Stimulated activated CD4-positive, alpha-beta T cell treated with anti-CD3 and anti-CD28 coated beads, Interleukin-1b, Interleukin-23, amount 100 ng/mL, for 4 hours (primary cell): ENCODE results near the gene COMMD7.
"Not testable (repeated sequence)": the region's sequence is repeated elsewhere in the genome, so short reads cannot be mapped to it uniquely, and the experiment has no call there.

Experiments
- DNase-seq, 2 donors: peaks; one replicate each; pipeline ENCODE4 v3.0.0-alpha.2; 2020; ENCODE audit warnings: low read depth in 2 of 2

COMMD7 gene

DNA sequence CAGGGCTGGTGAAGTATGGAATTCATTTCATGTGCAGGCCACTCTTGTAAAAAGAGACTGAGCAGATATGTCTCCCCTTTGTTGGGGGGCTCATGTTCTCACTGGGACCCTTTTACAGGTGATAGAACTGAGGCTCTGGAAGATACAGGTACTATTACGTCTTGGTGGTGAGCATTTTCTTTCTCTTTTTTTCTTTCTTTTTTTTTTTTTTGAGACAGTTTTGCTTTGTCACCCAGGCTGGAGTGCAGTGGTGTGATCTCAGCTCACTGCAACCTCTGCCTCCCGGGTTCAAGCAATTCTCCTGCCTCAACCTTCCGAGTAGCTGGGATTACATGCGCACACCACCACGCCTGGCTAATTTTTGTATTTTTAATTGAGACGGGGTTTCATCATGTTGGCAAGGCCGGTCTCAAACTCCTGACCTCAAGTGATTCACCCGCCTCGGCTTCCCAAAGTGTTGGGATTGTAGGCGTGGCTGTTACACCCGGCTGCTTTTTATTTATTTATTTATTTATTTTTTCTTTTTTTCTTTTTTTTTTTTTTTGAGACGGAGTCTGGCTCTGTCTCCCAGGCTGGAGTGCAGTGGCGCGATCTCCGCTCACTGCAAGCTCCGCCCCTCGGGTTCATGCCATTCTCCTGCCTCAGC is 22.1 kb upstream of the COMMD7 start:
- not testable (repeated sequence) for DNase-seq

- DNase-seq, result no peak
Observed at GRCh38 chr20:32764005-32764960, 21.0 kb upstream of the COMMD7 start.

- DNase-seq, result no peak
Observed at GRCh38 chr20:32763202-32764004, 20.1 kb upstream of the COMMD7 start.

DNA sequence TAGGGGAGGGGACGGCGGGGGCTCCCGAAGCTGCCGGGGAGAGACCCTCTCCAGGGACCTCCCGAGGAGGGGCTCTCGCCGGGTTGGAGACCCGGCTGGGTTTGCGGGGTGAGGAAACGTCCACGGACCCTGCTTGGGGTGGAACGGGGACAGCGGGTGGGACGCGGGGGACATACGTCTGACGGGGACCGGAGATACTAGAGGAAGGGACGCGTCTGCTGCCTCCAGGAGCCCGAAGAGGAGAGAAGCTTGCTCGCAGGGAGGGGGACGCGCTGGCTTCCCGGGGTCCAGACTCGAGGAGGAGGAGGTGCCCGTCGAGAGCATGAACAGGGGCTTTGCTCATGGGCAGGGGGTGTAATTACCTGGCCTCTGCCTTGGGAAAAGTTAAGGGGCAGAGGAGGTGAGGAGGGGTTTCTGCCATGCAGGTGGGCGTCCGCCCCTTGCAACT is 19.5 kb upstream of the COMMD7 start:
- no peak for DNase-seq

GRCh38 chr20:32761831-32762753 is 18.8 kb upstream of the COMMD7 start, which contains the start of gene DNMT3B:
TSS of gene DNMT3B (plus strand) at chr20:32762385. CDS start at chr20:32780324, 17,939 bp downstream.
- DNase-seq, result peak; percentile 56 to 71

DNA sequence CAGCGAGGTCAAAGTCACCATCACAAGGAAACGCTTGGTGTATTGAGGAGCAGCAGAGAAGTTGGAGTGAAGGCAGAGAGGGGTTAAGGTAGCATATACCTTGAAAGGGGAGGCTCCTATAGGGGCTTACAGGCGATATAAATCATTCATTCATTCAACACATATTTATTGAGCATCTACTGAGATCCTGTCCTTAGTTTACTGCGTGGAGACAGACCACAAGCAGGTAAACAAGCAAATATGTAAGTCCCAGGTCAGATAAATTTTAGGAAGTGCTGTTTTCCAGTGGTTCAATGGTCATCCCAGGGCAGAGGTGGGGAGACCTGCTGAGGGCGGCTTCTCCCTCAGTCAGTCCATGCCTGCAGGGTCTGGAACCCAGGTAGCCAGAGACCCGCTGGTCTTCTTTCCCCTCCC is 18.2 kb upstream of the COMMD7 start:
- no peak for DNase-seq

GRCh38 chr20:32756156-32756555 is 12.9 kb upstream of the COMMD7 start:
- no peak for DNase-seq

GRCh38 chr20:32753731-32754130 is 10.5 kb upstream of the COMMD7 start:
- DNase-seq, result no peak

GRCh38 chr20:32752458-32753250 is 9.4 kb upstream of the COMMD7 start:
- no peak for DNase-seq

GRCh38 chr20:32751702-32752457 is 8.6 kb upstream of the COMMD7 start:
- DNase-seq, result no peak

- no peak for DNase-seq
Observed at GRCh38 chr20:32751293-32751692, 8.0 kb upstream of the COMMD7 start.

GRCh38 chr20:32749914-32750637 is 6.8 kb upstream of the COMMD7 start:
- DNase-seq, result no peak

- peak in 1 of 2 donors; percentile 14 for DNase-seq
Observed at GRCh38 chr20:32742322-32743236, 688 bp downstream of the COMMD7 start.

DNA sequence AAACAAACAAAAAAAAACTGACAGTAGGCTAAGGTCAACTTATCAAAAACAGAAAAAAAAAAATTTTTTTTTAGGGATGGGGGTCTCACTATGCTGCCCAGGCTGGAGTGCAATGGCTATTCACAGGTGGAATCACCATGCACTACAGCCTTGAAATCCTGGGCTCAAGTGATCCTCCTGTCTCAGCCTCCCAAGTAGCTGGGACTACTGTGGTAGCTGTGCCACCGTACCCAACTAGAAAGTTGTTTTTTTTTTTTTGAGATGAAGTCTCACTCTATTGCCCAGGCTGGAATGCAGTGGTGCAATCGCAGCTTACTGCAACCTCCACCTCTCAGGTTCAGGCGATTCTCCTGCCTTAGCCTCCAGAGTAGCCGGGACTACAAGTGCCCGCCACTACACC is 2.1 kb downstream of the COMMD7 start:
- DNase-seq, result no peak

GRCh38 chr20:32737371-32738223 is 5.7 kb downstream of the COMMD7 start:
- DNase-seq, result peak in 1 of 2 donors; percentile 11

DNA sequence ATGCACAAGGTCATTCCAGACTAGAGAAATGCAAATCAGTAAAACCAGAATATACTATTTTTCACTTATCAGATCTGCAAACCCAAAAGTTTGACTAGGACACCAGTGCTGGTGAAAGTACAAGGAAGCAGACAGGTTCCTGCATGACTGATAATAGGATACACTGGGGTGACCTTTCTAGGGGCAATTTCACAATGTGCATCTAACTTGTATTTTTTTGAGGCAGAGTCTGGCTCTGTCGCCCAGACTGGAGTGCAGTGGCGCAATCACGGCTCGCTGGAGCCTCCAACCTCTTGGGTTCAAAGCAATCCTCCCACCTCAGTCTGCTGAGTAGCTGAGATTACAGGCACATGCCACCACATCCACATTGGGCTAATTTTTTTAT is 11.4 kb downstream of the COMMD7 start:
- no peak for DNase-seq

GRCh38 chr20:32729334-32729733 is 13.9 kb downstream of the COMMD7 start:
- DNase-seq, result not testable (repeated sequence)
